Heart left ventricle (tissue), 16 donors: ENCODE results near the gene CTAGE8. TPM values are rescaled to one million over a fixed set of nuclear protein-coding genes. Genes with fewer than 3 reads are reported as not detected.
"Not testable (repeated sequence)": the region's sequence is repeated elsewhere in the genome, so short reads cannot be mapped to it uniquely, and the experiment has no call there.

Experiments used
- ATAC-seq, 4 donors: fragments of 200-7000 bp; cut with Tn5 transposase; one replicate each; pipeline ENCODE4 v1.9.1; 2020 to 2022; ENCODE audit warnings: moderate library complexity in 4 of 4, mild to moderate bottlenecking in 3 of 4, moderate number of reproducible peaks in 1 of 4
- DNase-seq, 5 donors: peaks; one replicate each; pipeline ENCODE4 v3.0.0-alpha.2; 2020
- H3K27ac ChIP-seq, 12 donors: fragments of 200-600 bp; sonication (generic) in 4 of 12; one replicate each; pipeline versions ENCODE4 v1.5.0 to v1.8.0; 2016 to 2022; ENCODE audit warnings: mild to moderate bottlenecking in 2 of 12
- H3K27me3 ChIP-seq, 9 donors: fragments of 200-600 bp; sonication (generic) in 2 of 9; one replicate each; pipeline versions ENCODE4 v1.5.1 to v1.8.0; 2016 to 2022; ENCODE audit warnings: mild to moderate bottlenecking in 3 of 9
- H3K36me3 ChIP-seq, 9 donors: fragments of 200-600 bp; sonication (generic) in 2 of 9; one replicate each; pipeline versions ENCODE4 v1.5.0 to v1.8.0; 2018 to 2022; ENCODE audit warnings: mild to moderate bottlenecking in 2 of 9
- H3K4me1 ChIP-seq, 12 donors: fragments of 200-600 bp; sonication (generic) in 4 of 12; one replicate each; pipeline versions ENCODE4 v1.5.0 to v1.8.0; 2016 to 2022; ENCODE audit warnings: mild to moderate bottlenecking in 3 of 12
- H3K4me3 ChIP-seq, 12 donors: fragments of 200-600 bp; sonication (generic) in 4 of 12; one replicate each; pipeline versions ENCODE4 v1.5.0 to v1.8.0; 2017 to 2022; ENCODE audit warnings: mild to moderate bottlenecking in 9 of 12, moderate library complexity in 4 of 12
- H3K9me3 ChIP-seq, 12 donors: fragments of 200-600 bp; sonication (generic) in 4 of 12; one replicate each; pipeline versions ENCODE4 v1.5.0 to v1.8.0; 2016 to 2022; ENCODE audit warnings: mild to moderate bottlenecking in 1 of 12
- WGBS, 4 donors: extraction: QIAGEN DNeasy Blood & Tissue Kit in 2 of 4; methylation state at CpG; one replicate each; pipeline versions ENCODE4 v1.1.5 to v1.1.7; 2013 to 2018; 5-methylcytosine and 5-hydroxymethylcytosine counted together
- intact Hi-C, 10 donors: fragments of 100-400 bp; cut with DNase I; formaldehyde crosslinking; loops; one replicate each; pipeline versions ENCODE4 v1.11.1 to v1.14.2; 2022
- polyA plus RNA-seq, 2 donors: library from polyadenylated mRNA; stranded (reverse); fragments of 200-250 nt; gene quantifications; one replicate each; pipeline ENCODE4 v1.2.3, GENCODE V29; 2013
- total RNA-seq, 9 donors: library from RNA; depleted of rRNA in 2 of 9; stranded (reverse); fragments of >200 nt in 2 of 9; fragmentation: NEBNext Ultra II Directional in 3 of 9; extraction: Animal tissue kit (Norgen Biotek cat#: 25700) in 3 of 9; gene quantifications; one replicate each; pipeline versions ENCODE4 v1.1.0 to v1.2.4, GENCODE V29; 2016 to 2023
- donor health status: ischemic (EF 13 %, LVEDD 7.1; RV severe dilation, severe dysfunction).
- donor health status: healthy with polysubstance abuse.
- donor health status: DM: no; HTN: yes; CAD: no.
- donor health status: DM: no; HTN: no; CAD: no.
- donor health status: ischemic (EF 25% LVEDD 6.9; RV normal size, moderate dysfunction).
- donor health status: ischemic (EF 25% LVEDD 5.7; RV mildly dilated, moderate dysfunction).
- donor health status: healthy.
- donor health status: DM: yes; HTN: yes; CAD: no.
- donor health status: ischemic (EF 35%, LVEDD 5.7; RV mildly dilated, moderate dysfunction).
- donor health status: nonischemic (EF 11% LVEDD 7.7; RV severe dilation, severe dysfunction).
- donor health status: DM: yes; HTN: yes; CAD: no.
- donor health status: PGD.
- donor health status: ischemic (EF 29% LVEDD 5.4; RV normal size, mild dysfunction).
- donor health status: nonischemic (EF 23%, LVEDD 6.1; RV moderate dilation, normal function).

Gene CTAGE8
- total and polyA plus RNA-seq, 11 donors: 0.07 to 0.51 (median 0.13) TPM; not detected in 8

DNA sequence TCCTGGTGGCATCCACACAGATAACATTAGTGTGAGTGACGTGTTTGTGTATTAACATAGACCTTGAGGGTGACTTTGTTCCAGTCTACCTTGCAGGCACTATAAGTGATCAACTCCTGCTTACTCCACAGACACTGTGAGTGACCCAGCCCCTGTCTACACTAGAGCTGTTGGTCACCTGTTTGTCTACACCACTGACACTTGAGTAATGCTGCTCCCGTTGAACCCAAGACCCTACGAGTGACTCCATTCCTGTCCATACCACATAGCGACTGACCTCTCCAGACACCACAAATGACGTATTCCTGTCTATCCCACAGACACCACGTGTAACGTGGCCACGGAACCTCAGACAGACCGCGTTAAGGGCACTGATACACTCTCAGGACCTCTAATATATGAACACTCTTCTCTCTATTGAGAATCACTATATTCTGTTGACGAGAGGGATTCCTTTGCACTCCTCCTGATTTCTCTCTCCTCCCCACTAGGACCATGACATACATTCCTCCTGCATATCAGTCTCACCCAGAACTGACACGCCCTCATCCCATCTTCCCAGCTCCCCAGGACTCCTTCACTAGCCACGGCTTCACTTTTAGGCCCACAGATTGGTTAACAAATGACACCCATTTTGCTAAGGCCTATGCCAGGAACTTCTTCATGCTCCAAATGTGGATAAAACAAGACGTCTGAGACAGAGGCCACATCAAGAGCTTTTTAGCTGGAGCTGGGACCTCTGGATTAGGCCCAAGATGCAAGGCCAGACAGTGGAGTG, 23.5 kb upstream of the CTAGE8 start:
- DNase-seq, intact Hi-C loops, H3K36me3 ChIP-seq, H3K4me3 ChIP-seq, H3K27ac ChIP-seq, H3K4me1 ChIP-seq, H3K27me3 ChIP-seq, H3K9me3 ChIP-seq, ATAC-seq: not testable (repeated sequence)
- 87 to 96% (median 95%) methylated on average over 2 to 3 of the region's 14 CpGs for WGBS, 4 donors

DNA sequence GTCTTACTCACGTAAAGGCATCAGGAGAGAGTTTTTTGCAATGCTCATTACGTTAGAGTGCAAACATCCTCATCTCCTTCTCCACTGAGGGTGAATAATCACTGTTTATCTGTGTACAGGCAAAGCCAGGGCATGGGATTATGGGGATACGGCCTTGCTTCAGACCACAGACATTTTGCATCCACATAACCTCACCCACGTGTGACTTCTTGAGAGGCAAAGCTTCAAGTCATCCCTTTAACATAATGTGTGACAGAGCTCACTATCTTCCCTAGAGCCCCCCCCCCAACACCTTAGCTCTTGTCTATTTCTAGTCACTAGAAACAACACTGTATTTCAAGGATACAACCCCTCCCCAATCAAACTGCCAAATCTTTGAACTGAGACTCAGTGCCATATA, 22.5 kb upstream of the CTAGE8 start:
- H3K9me3 ChIP-seq, H3K4me1 ChIP-seq, intact Hi-C loops, H3K4me3 ChIP-seq, DNase-seq, ATAC-seq, H3K27ac ChIP-seq, H3K27me3 ChIP-seq, H3K36me3 ChIP-seq: not testable (repeated sequence)
- 47 to 68% (median 64%) methylated on average over 2 of the region's 4 CpGs for WGBS, 4 donors

GRCh38 chr7:144287171-144287784, 18.2 kb upstream of the CTAGE8 start:
- not testable (repeated sequence) for H3K27me3 ChIP-seq

GRCh38 chr7:144283716-144284115, 14.6 kb upstream of the CTAGE8 start:
- H3K27me3 ChIP-seq, H3K4me3 ChIP-seq, H3K36me3 ChIP-seq, H3K27ac ChIP-seq, H3K4me1 ChIP-seq, H3K9me3 ChIP-seq, DNase-seq, intact Hi-C loops: not testable (repeated sequence)
- peak in 1 of 4 donors; percentile 12 for ATAC-seq
- WGBS, 4 donors: no CpG with 5 or more reads among the region's 6 CpGs

More at GRCh38 chr7:144287171-144287784, 18.2 kb upstream of the CTAGE8 start:
- H3K4me1 ChIP-seq, intact Hi-C loops, DNase-seq, H3K9me3 ChIP-seq, H3K27ac ChIP-seq, H3K4me3 ChIP-seq, ATAC-seq, H3K36me3 ChIP-seq: not testable (repeated sequence)
- WGBS, 4 donors: no CpG with 5 or more reads among the region's 3 CpGs

- H3K9me3 ChIP-seq, ATAC-seq, H3K27me3 ChIP-seq, H3K36me3 ChIP-seq, H3K4me1 ChIP-seq, H3K4me3 ChIP-seq, intact Hi-C loops, H3K27ac ChIP-seq: not testable (repeated sequence)
- peak in 1 of 5 donors; percentile 4 for DNase-seq
- WGBS, 4 donors: 86 to 100% (median 90%) methylated on average over 1 to 4 of the region's 4 CpGs
These were observed 13.4 kb upstream of the CTAGE8 start for GRCh38 chr7:144282490-144282889.

DNA sequence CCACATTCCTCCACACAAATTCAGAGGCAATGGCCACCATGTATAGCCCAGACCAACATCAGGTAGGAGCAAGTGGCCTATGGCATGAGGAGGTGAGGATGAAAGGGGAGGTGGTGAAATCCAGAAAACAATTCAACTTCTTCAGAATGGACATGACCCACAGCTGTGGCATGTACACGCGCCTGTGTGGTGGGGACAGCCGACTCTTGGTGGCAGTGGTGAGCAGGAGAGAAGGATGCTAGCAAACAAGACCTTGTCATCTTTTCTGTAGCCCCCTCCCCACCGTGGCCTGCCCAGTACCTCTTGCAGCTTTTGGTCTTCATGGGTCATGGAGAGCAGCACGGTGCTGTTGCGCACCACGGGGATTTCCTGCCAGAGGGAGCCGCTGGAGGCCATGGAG, 12.9 kb upstream of the CTAGE8 start:
- H3K27ac ChIP-seq, intact Hi-C loops, H3K4me1 ChIP-seq, DNase-seq, H3K27me3 ChIP-seq, H3K36me3 ChIP-seq, H3K9me3 ChIP-seq, H3K4me3 ChIP-seq, ATAC-seq: not testable (repeated sequence)
- WGBS, 4 donors: no CpG with 5 or more reads among the region's 8 CpGs

GRCh38 chr7:144280010-144280409, 10.9 kb upstream of the CTAGE8 start:
- H3K27me3 ChIP-seq, H3K4me1 ChIP-seq, H3K27ac ChIP-seq, ATAC-seq, H3K36me3 ChIP-seq, intact Hi-C loops, H3K4me3 ChIP-seq, DNase-seq, H3K9me3 ChIP-seq: not testable (repeated sequence)
- WGBS, 4 donors: 76 to 98% (median 98%) methylated on average over 3 to 4 of the region's 6 CpGs

DNA sequence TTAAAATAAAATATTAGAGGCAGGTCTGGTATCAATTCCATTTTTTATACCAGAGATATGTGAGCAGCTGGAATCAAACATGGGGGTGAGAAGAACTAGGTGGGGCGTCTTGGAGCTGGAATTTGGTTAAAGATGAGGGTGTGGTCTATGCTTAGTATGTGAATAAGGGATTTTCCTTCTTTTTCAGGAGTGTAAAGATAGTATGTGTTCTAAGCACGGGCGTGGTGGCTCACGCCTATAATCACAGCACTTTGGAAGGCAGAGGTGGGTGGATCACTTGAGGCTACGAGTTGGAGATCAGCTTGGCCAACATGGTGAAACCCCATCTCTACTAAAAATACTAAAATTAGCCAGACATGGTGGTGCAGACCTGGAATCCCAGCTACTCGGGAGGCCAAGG, 6.2 kb upstream of the CTAGE8 start:
- intact Hi-C loops, H3K4me3 ChIP-seq, H3K27me3 ChIP-seq, H3K9me3 ChIP-seq, H3K27ac ChIP-seq, H3K36me3 ChIP-seq, ATAC-seq, H3K4me1 ChIP-seq, DNase-seq: not testable (repeated sequence)
- 94 to 98% (median 96%) methylated on average over 4 to 5 of the region's 6 CpGs for WGBS, 4 donors

DNA sequence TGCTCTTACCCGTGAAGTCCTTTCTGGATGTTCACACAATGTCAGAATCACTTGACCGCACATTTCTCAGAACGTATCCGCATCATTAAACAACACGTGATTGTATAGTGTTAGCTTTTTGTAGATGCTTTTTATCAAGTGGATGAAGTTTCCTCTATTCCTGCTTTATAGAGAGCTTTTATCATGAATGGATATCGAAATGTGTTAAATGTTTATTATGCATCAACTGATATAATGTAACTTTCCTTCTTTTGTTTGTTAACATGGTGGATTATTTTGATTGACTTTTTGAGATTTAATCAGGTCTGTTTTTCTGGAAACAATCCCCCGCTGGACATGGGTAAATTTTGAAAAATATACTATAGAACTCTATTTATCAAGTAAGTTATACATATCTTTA, 4.4 kb downstream of the CTAGE8 start, which contains the start of gene OR2A7:
TSS of gene OR2A7 (minus strand) at position 101 of the 400 bp plus-strand sequence. CDS start 5,164 bp downstream, outside the sequence.
- H3K36me3 ChIP-seq, H3K4me1 ChIP-seq, H3K27ac ChIP-seq, H3K27me3 ChIP-seq, intact Hi-C loops, ATAC-seq, H3K4me3 ChIP-seq, DNase-seq, H3K9me3 ChIP-seq: not testable (repeated sequence)
- WGBS, 4 donors: 84 to 96% (median 87%) methylated on average over 6 of the region's 7 CpGs

DNA sequence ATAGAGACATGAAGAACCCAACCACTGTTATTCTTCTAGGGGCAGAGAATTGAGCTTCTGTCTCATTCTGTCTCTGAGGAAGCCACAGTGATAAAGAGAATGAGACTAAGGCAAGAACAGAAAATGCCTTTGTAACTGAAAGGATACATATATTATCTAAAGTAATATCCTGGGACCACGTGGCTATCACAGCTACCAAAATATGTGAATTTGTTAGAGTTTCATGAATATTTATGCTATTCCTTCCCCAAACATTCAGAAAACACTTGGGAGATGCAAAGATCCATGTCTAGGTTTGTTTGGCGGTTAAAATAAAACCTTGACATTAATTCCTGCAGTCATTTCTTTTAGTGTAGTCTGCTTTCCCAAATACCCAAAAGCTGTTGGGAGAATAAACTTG, 7.0 kb downstream of the CTAGE8 start:
- intact Hi-C loops, ATAC-seq, H3K36me3 ChIP-seq, H3K27me3 ChIP-seq, H3K4me1 ChIP-seq, DNase-seq, H3K4me3 ChIP-seq, H3K27ac ChIP-seq, H3K9me3 ChIP-seq: not testable (repeated sequence)
- WGBS, 4 donors: no CpG with 5 or more reads among the region's 2 CpGs

DNA sequence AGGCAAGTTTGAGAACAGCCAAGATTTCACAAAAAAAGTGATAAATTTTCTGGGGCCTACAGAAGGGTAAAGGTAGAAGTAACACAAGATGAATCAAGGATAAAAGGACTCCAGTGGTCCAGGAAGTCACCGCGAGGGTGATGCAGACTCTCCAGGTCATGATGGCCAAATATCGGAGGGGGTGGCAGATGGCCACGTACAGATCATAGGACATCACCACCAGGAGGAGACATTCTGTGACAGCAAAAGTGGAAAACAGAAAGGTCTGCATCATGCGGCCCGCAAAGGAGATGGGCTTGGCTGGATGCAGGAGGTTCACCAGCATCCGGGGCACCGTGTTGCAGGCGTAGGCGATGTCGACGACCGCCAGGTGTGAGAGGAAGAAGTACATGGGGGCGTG, 10.0 kb downstream of the CTAGE8 start:
- not testable (repeated sequence) for ATAC-seq, H3K27me3 ChIP-seq

More for the DNA sequence above, 10.0 kb downstream of the CTAGE8 start:
- H3K36me3 ChIP-seq, H3K4me3 ChIP-seq, H3K27ac ChIP-seq, intact Hi-C loops, DNase-seq, H3K9me3 ChIP-seq, H3K4me1 ChIP-seq: not testable (repeated sequence)
- no CpG with 5 or more reads among the region's 14 CpGs for WGBS, 4 donors
